ENCODE data around the gene MAN1B1.
"Not testable (repeated sequence)": the region's sequence is repeated elsewhere in the genome, so short reads cannot be mapped to it uniquely, and the experiment has no call there.

MAN1B1 gene

DNA sequence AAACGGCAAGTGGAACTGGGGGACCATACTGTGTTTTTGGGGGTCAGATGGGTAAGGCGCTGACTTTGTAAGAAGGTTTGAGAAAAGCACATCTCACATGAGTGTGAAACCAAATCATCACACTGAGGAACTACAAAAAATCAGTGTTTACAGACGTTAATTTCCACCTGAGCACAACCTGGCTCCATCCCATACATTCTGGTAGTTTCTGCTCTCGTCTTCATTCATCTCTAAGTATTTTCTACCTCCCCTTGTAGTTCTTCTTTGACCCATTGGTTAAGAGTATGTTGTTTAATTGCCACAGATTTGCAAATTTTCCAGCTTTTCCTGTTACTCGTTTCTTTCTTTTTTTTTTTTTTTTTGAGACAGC lies 36.7 kb downstream of the MAN1B1 start:
- no peak overlapping the region for H3K4me3 ChIP-seq (ENCODE audit: low read depth, low read length)
- in situ Hi-C loops (cut with HindIII; ENCODE audit: low sequenced_read_pairs) = no loop called here
- no peak for DNase-seq (ENCODE audit: low read depth)
- TF ChIP-seq, protein P1, sequence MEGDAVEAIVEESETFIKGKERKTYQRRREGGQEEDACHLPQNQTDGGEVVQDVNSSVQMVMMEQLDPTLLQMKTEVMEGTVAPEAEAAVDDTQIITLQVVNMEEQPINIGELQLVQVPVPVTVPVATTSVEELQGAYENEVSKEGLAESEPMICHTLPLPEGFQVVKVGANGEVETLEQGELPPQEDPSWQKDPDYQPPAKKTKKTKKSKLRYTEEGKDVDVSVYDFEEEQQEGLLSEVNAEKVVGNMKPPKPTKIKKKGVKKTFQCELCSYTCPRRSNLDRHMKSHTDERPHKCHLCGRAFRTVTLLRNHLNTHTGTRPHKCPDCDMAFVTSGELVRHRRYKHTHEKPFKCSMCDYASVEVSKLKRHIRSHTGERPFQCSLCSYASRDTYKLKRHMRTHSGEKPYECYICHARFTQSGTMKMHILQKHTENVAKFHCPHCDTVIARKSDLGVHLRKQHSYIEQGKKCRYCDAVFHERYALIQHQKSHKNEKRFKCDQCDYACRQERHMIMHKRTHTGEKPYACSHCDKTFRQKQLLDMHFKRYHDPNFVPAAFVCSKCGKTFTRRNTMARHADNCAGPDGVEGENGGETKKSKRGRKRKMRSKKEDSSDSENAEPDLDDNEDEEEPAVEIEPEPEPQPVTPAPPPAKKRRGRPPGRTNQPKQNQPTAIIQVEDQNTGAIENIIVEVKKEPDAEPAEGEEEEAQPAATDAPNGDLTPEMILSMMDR (IDR thresholded peaks at IDR 0.05; ENCODE audit: low read depth, low read length, missing control alignments) = no peak

- DNase-seq (ENCODE audit: low read depth); in situ Hi-C loops (cut with HindIII; ENCODE audit: low sequenced_read_pairs); H3K4me3 ChIP-seq (ENCODE audit: low read depth, low read length): not testable (repeated sequence)
These were observed 37.2 kb downstream of the MAN1B1 start for GRCh38 chr9:137123952-137124462.

DNA sequence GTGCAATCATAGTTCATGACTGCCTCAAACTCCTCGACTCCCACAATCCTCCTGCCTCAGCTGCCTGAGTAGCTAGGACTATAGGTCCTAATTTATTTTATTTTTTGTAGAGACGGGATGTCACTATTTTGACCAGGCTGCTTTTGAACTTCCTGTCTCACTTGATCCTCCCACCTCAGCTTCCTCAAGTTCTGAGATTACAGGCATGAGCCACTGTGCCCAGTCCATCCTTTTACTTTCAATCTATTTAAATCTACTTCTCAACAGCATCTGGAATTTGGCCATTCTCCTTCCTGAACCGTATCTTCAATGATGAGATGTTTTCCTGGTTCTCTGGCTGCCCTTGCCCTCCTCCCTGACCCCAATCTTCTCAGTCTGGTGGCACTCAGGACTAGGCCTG lies 40.0 kb downstream of the MAN1B1 start:
- no peak for DNase-seq (ENCODE audit: low read depth)
- in situ Hi-C loops (cut with HindIII; ENCODE audit: low sequenced_read_pairs) = no loop called here
- TF ChIP-seq, protein P1 (IDR thresholded peaks at IDR 0.05; ENCODE audit: low read depth, low read length, missing control alignments) = no peak
- H3K4me3 ChIP-seq (ENCODE audit: low read depth, low read length) = peak overlapping the region; percentile 33

DNA sequence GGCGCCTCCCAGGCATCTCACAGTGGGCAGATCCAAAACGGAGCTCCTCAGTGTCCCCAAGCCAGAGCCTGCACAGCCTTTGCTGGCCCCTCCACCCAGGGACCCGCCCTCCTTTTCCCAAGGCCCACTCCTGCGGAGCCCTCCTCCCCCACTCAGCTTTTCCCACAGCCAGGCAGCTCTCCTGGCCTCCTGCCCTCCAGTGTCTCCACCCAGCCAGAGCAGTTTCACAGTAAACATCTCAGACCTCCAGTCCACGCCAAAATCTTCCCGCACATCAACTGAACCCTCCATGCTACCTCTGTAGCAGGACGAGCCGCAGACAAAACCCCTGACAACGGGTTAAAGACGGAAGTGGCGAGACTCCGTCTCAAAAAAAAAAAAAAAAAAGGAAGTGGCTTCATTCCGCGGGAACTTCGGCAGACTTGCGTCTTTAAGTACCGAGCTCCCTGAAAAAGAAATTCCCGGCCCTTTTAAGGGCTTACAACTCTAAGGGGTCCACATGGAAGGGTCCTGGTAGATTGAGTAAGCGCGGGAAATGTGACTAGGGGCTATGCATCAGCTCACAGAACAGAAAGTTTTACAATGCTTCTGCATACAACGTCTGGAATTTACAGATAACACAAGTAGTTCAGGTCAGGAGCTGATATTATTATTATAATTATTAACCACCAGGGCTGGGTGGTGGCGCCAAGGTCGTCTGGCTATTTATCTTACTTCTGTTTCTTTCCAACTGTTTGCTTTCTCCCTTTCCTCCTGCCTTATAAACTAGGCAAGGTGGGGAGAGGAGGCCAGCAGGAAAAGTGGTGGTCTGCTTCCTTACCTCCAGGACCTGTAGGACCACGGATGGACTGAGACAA lies 40.7 kb downstream of the MAN1B1 start:
- peak overlapping the region; percentile 33 for H3K4me3 ChIP-seq (ENCODE audit: low read depth, low read length)
- TF ChIP-seq, protein P1 (IDR thresholded peaks at IDR 0.05; ENCODE audit: low read depth, low read length, missing control alignments) = no peak
- in situ Hi-C loops (cut with HindIII; ENCODE audit: low sequenced_read_pairs) = no loop called here
- no peak for DNase-seq (ENCODE audit: low read depth)

DNA sequence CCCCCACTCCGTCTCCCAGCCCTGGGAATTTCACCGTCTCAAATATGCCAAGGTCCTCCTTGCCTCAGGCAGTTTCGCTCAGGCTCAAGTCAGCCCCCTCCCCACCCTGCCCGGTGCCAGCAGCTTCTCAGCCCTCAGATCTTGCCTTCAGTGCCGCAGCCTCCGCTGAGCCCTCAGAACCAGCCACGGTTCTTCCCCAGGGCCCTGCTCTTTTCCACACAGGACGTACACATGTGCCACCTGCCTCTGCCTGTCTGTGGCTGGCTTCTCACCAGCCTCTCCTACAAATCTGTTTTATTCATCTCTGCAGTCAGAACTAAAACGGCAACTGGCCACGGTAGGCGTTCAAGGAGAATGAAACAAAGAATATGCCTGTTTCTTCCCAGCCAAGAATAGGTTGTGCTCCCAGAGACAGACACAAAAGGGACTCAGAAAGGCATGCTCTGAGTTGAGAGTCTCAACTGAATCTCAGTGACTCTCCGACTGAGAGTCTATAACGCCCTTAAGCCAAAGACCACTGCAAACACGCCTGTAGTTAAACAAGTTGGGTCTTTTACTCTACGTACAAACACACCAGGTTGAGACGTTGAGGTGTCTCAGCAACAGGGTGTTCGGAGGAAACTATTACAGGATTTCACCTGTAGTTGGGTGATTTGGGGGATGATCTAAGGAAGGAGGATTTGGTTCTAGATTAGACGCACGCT lies 41.5 kb downstream of the MAN1B1 start:
- H3K4me3 ChIP-seq (ENCODE audit: low read depth, low read length) = peak overlapping the region; percentile 77
- TF ChIP-seq, protein P1 (IDR thresholded peaks at IDR 0.05; ENCODE audit: low read depth, low read length, missing control alignments) = no peak
- no peak for DNase-seq (ENCODE audit: low read depth)
- in situ Hi-C loops (cut with HindIII; ENCODE audit: low sequenced_read_pairs) = no loop called here

GRCh38 chr9:137128862-137129455 lies 42.2 kb downstream of the MAN1B1 start:
- in situ Hi-C loops (cut with HindIII; ENCODE audit: low sequenced_read_pairs) = no loop called here
- DNase-seq (ENCODE audit: low read depth) = no peak
- TF ChIP-seq, protein P1 (IDR thresholded peaks at IDR 0.05; ENCODE audit: low read depth, low read length, missing control alignments) = no peak
- peak overlapping the region; percentile 77 for H3K4me3 ChIP-seq (ENCODE audit: low read depth, low read length)
